Hepatocyte (in vitro differentiated cells): ENCODE results near the gene CTSD. TPM values are rescaled to one million over a fixed set of nuclear protein-coding genes. Genes with fewer than 3 reads are reported as not detected.

Experiments used
- DNase-seq: peaks from one replicate; pipeline ENCODE4 v3.0.0-alpha.2; 2016; ENCODE audit warnings: low spot score
- H2AFZ ChIP-seq: fragments of 200-600 bp; sonication (generic); 2 replicates; pipeline ENCODE4 v1.6.0; 2016; ENCODE audit warnings: antibody characterized with exemption, mild to moderate bottlenecking
- H3K27ac ChIP-seq: fragments of 200-600 bp; sonication (generic); 2 replicates; pipeline ENCODE4 v1.5.1; 2016; ENCODE audit warnings: mild to moderate bottlenecking
- H3K27me3 ChIP-seq: fragments of 200-600 bp; sonication (generic); 2 replicates; pipeline ENCODE4 v1.6.1; 2016
- H3K36me3 ChIP-seq: fragments of 200-600 bp; sonication (generic); replicated peaks from 2 replicates; pipeline ENCODE4 v1.5.1; 2016; ENCODE audit warnings: low read depth; ENCODE audit not compliant: insufficient read depth
- H3K4me1 ChIP-seq: fragments of 200-600 bp; sonication (generic); 2 replicates; pipeline ENCODE4 v1.5.1; 2016; ENCODE audit warnings: mild to moderate bottlenecking, moderate library complexity; ENCODE audit not compliant: insufficient read depth
- H3K4me2 ChIP-seq: fragments of 200-600 bp; sonication (generic); 2 replicates; pipeline ENCODE4 v1.6.0; 2016
- H3K4me3 ChIP-seq: fragments of 200-600 bp; sonication (generic); 2 replicates; pipeline ENCODE4 v1.5.1; 2016; ENCODE audit warnings: mild to moderate bottlenecking
- H3K79me2 ChIP-seq: fragments of 200-600 bp; sonication (generic); 2 replicates; pipeline ENCODE4 v1.6.0; 2017; ENCODE audit warnings: mild to moderate bottlenecking
- H3K9me2 ChIP-seq: fragments of 200-600 bp; sonication (generic); replicated peaks from 2 replicates; pipeline ENCODE4 v1.6.0; 2017; ENCODE audit warnings: mild to moderate bottlenecking; ENCODE audit not compliant: insufficient read depth
- H3K9me3 ChIP-seq: fragments of 200-600 bp; sonication (generic); 2 replicates; pipeline ENCODE4 v1.5.1; 2016; ENCODE audit warnings: low read depth, mild to moderate bottlenecking
- H4K20me1 ChIP-seq: fragments of 200-600 bp; sonication (generic); 2 replicates; pipeline ENCODE4 v1.6.0; 2016; ENCODE audit warnings: mild to moderate bottlenecking; ENCODE audit not compliant: insufficient read depth, poor library complexity, severe bottlenecking
- EZH2 ChIP-seq: fragments of 200-600 bp; sonication (generic); IDR thresholded peaks from 2 replicates; pipeline ENCODE4 v1.6.1; 2016; ENCODE audit warnings: antibody characterized with exemption, mild to moderate bottlenecking, borderline replicate concordance
- EZH2phosphoT487 ChIP-seq: fragments of 200-600 bp; sonication (generic); IDR thresholded peaks from one replicate; pipeline ENCODE4 v1.6.1; 2018; ENCODE audit warnings: antibody characterized with exemption, mild to moderate bottlenecking, low read depth, moderate library complexity; ENCODE audit not compliant: unreplicated experiment, severe bottlenecking
- WGBS: methylation state at CpG from one replicate; pipeline ENCODE4 v1.1.6; 2016; ENCODE audit warnings: low lambda C conversion rate; ENCODE audit errors: missing lambda C conversion rate; 5-methylcytosine and 5-hydroxymethylcytosine counted together
- polyA plus RNA-seq: library from polyadenylated mRNA; unstranded; fragments of >200 nt; fragmentation: Nextera tagmentation; extraction: Ambion mirVana; gene quantifications from 2 replicates; pipeline ENCODE4 v1.2.1, GENCODE V29; 2016
- total RNA-seq: library from RNA; depleted of rRNA; stranded (reverse); fragments of >200 nt; gene quantifications from 2 replicates; pipeline ENCODE4 v1.2.3, GENCODE V29; 2014
- TF ChIP-seq, protein P1 (sequence below): fragments of 200-600 bp; sonication (generic); IDR thresholded peaks from 2 replicates; pipeline ENCODE4 v1.5.1; 2016; ENCODE audit warnings: antibody characterized with exemption, mild to moderate bottlenecking; ENCODE audit not compliant: poor library complexity

Gene CTSD
- total and polyA plus RNA-seq, 2 experiments from 2014 or later: 562 to 1,283 TPM

DNA sequence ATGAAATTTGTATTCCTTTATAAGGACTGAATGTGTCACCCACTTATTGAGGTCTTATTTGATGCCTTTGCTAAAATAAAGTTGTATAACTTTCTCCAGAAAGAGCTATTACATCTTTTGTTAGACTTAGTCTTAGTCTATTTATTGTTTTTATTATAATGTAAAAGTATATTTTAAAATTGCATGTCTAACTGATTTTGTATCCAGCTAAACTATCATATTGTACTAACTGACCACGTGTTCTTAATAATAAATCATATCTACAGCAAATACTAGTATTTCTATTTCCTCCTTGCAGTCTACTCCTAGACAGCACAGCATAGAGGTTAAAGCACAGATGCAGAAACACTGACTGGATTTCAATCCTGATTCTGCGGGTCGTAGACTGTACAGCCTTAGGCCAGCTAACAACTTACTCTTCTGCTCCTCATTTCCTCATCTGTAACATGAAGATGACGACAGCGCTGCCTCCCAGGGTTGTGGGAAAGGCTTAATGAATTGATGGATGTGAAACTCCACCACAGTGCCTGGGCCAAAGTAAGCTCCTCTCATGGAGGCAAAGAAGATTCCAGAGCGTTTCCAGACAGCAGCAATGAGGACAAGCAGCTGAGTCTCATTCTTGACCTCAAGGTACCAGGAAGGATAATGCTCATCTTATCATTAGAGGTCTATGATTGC is 26.5 kb downstream of the CTSD start:
- Histone ChIP-seq H3K27ac (no peak overlapping the region), H3K4me2 (no peak overlapping the region), H3K9me2 (no peaks in the 10 kb centered on the region), H2AFZ (no peak overlapping the region), H3K79me2 (no peaks in the 10 kb centered on the region), H3K4me1 (no peaks in the 10 kb centered on the region), H3K36me3 (no peaks in the 10 kb centered on the region), H4K20me1 (no peaks in the 10 kb centered on the region), H3K4me3 (no peak overlapping the region), H3K27me3 (peaks cover 6% of the 10 kb centered on the region), H3K9me3 (no peaks in the 10 kb centered on the region)
- no peak for DNase-seq
- TF ChIP-seq, protein P1, sequence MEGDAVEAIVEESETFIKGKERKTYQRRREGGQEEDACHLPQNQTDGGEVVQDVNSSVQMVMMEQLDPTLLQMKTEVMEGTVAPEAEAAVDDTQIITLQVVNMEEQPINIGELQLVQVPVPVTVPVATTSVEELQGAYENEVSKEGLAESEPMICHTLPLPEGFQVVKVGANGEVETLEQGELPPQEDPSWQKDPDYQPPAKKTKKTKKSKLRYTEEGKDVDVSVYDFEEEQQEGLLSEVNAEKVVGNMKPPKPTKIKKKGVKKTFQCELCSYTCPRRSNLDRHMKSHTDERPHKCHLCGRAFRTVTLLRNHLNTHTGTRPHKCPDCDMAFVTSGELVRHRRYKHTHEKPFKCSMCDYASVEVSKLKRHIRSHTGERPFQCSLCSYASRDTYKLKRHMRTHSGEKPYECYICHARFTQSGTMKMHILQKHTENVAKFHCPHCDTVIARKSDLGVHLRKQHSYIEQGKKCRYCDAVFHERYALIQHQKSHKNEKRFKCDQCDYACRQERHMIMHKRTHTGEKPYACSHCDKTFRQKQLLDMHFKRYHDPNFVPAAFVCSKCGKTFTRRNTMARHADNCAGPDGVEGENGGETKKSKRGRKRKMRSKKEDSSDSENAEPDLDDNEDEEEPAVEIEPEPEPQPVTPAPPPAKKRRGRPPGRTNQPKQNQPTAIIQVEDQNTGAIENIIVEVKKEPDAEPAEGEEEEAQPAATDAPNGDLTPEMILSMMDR: no peak
- TF ChIP-seq EZH2phosphoT487 (no peak), EZH2 (no peak)
- WGBS: 82% methylated on average over 6 of the region's 6 CpGs

- TF ChIP-seq, protein P1: no peak
- TF ChIP-seq EZH2 (no peak), EZH2phosphoT487 (no peak)
Observed at GRCh38 chr11:1736447-1736992, 27.2 kb downstream of the CTSD start.

GRCh38 chr11:1735271-1735670 is 28.5 kb downstream of the CTSD start:
- Histone ChIP-seq H4K20me1 (no peaks in the 10 kb centered on the region), H3K4me1 (no peaks in the 10 kb centered on the region), H3K27me3 (peaks cover 6% of the 10 kb centered on the region), H3K4me2 (no peak overlapping the region), H3K4me3 (no peak overlapping the region), H3K9me3 (no peaks in the 10 kb centered on the region), H3K36me3 (no peaks in the 10 kb centered on the region), H3K79me2 (no peaks in the 10 kb centered on the region), H3K9me2 (no peaks in the 10 kb centered on the region), H2AFZ (no peak overlapping the region), H3K27ac (no peak overlapping the region)
- TF ChIP-seq EZH2phosphoT487 (no peak), EZH2 (no peak)
- TF ChIP-seq, protein P1: no peak
- DNase-seq: no peak
- 93% methylated on average over 16 of the region's 16 CpGs for WGBS

More at GRCh38 chr11:1736447-1736992, 27.2 kb downstream of the CTSD start:
- Histone ChIP-seq H3K4me2 (no peak overlapping the region), H3K9me3 (no peaks in the 10 kb centered on the region), H3K27me3 (peaks cover 6% of the 10 kb centered on the region), H3K4me3 (no peak overlapping the region), H3K79me2 (no peaks in the 10 kb centered on the region), H3K27ac (no peak overlapping the region), H3K4me1 (no peaks in the 10 kb centered on the region), H3K9me2 (no peaks in the 10 kb centered on the region), H3K36me3 (no peaks in the 10 kb centered on the region), H4K20me1 (no peaks in the 10 kb centered on the region), H2AFZ (no peak overlapping the region)
- WGBS: 70% methylated on average over 3 of the region's 3 CpGs
- DNase-seq: no peak
